ENCODE data around the gene NRCAM. TPM values are rescaled to one million over a fixed set of nuclear protein-coding genes. Genes with fewer than 3 reads are reported as not detected.
A peak's percentile ranks its signal among the peaks of the same experiment; 100 is the strongest.

Gene NRCAM
- total and polyA plus RNA-seq, 2 donors (not counting 1 experiment from before 2014, with no cell fraction given): 0.75 to 4.6 TPM

DNA sequence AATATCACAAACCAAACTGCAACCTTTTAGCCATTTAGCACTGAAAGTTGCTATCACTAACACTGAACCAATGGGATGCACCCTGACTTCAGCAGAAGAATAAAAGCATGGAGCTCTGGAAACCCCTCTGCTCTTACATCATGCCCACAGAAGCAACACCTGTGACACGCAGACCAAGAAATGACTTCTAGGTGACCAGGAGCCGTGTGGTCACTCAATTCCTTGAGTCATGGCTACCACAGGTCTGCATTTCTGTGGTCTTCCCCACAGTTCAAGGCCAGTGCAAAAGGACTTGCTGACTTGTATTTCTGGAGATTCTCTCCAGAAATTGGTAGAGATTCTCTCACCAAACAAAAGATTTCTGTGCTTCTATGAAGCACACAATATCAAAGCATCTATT lies 38.3 kb downstream of the NRCAM start:
- ChIA-PET POLR2A (no interaction called here), CTCF (interaction anchor here (1.1 to 1.3 kb wide), 2 partner anchors 35 to 235 kb away, joined by 3 to 4 read pairs; no protein-coding TSS in a partner anchor)
- H3K9me3 ChIP-seq (ENCODE audit: control extremely low read depth in 1 of 3, control insufficient read depth in 2 of 3, insufficient read depth in 1 of 3, low read length in 2 of 3): peaks cover 0 to 6% (median 1%) of the 10 kb centered on the region in 3 donors
- Mint-ChIP-seq H3K27ac (no peak overlapping the region), H3K9me3 (ENCODE audit: insufficient read depth) (peaks cover 8% of the 10 kb centered on the region), H3K27me3 (peaks cover 12% of the 10 kb centered on the region), H3K4me1 (peaks cover 54% of the 10 kb centered on the region), H3K4me3 (no peak overlapping the region)
- H3K9ac ChIP-seq (ENCODE audit: low read length): no peak overlapping the region
- DNase-seq (no peak), ATAC-seq (ENCODE audit: low read depth) (no peak)
- H3K36me3 ChIP-seq (replicated peaks in 1 of 2; ENCODE audit: control extremely low read depth in 1 of 2, control insufficient read depth in 1 of 2, extremely low read depth in 1 of 2, insufficient read depth in 2 of 2, low read length in 1 of 2): no peaks in the 10 kb centered on the region
- 50% methylated on average over 2 of the region's 2 CpGs for WGBS (ENCODE audit: insufficient coverage)
- TF ChIP-seq, protein P1, sequence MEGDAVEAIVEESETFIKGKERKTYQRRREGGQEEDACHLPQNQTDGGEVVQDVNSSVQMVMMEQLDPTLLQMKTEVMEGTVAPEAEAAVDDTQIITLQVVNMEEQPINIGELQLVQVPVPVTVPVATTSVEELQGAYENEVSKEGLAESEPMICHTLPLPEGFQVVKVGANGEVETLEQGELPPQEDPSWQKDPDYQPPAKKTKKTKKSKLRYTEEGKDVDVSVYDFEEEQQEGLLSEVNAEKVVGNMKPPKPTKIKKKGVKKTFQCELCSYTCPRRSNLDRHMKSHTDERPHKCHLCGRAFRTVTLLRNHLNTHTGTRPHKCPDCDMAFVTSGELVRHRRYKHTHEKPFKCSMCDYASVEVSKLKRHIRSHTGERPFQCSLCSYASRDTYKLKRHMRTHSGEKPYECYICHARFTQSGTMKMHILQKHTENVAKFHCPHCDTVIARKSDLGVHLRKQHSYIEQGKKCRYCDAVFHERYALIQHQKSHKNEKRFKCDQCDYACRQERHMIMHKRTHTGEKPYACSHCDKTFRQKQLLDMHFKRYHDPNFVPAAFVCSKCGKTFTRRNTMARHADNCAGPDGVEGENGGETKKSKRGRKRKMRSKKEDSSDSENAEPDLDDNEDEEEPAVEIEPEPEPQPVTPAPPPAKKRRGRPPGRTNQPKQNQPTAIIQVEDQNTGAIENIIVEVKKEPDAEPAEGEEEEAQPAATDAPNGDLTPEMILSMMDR (IDR thresholded peaks at IDR 0.05): no peak
- TF ChIP-seq EZH2 (IDR thresholded peaks at IDR 0.05; ENCODE audit: borderline replicate concordance, insufficient read depth, low read depth, low read length, poor library complexity, severe bottlenecking): no peak
- intact Hi-C loops (cut with micrococcal nuclease): loop anchor here (2.0 to 10.0 kb wide), 2 partner anchors 37 to 93 kb away; no protein-coding TSS in a partner anchor
- no peak overlapping the region for H2AFZ ChIP-seq (ENCODE audit: insufficient read depth, low read depth, low read length, poor library complexity, severe bottlenecking)
- H4K20me1 ChIP-seq (ENCODE audit: control insufficient read depth, insufficient read depth, low read length, poor library complexity, severe bottlenecking): no peaks in the 10 kb centered on the region
- peaks cover 43 to 56% of the 10 kb centered on the region in 2 donors for H3K4me1 ChIP-seq (ENCODE audit: control insufficient read depth in 2 of 2, insufficient read depth in 2 of 2, low read length in 2 of 2)
- no peaks in the 10 kb centered on the region for H3K79me2 ChIP-seq (ENCODE audit: control insufficient read depth, insufficient read depth, low read length)
- H3K4me3 ChIP-seq (ENCODE audit: control extremely low read depth in 1 of 5, extremely low read depth in 1 of 5, insufficient read depth in 1 of 5, low read depth in 2 of 5, low read length in 4 of 5): no peak overlapping the region
- no peak overlapping the region for H3K4me2 ChIP-seq (replicated peaks; ENCODE audit: low read depth, low read length, poor library complexity, severe bottlenecking)
- H3K27ac ChIP-seq (ENCODE audit: low read length in 2 of 2): no peak overlapping the region
- peaks cover 0 to 35% (median 14%) of the 10 kb centered on the region in 4 experiments for H3K27me3 ChIP-seq (replicated peaks in 1 of 4; ENCODE audit: control extremely low read depth in 1 of 4, control insufficient read depth in 3 of 4, insufficient read depth in 4 of 4, low read length in 3 of 4)

DNA sequence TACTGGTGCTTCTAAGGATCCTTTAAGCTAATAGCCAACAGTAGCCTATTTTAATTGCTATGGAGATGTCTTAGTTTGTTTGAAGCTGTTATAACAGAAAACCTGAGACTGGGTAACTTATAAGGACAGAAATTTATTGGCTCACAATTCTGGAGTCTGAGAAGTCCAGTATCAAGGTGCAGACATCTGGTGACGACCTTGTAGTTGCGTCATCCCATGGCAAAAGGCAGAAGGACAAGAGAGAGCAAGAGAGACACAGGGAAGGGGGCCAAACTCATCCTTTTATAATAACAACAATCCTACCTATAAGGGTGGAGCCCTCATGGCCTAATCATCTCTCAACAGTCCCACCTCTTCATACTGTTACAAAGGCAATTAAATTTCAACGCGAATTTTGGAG lies 39.1 kb downstream of the NRCAM start:
- H3K27me3 Mint-ChIP-seq: peaks cover 11% of the 10 kb centered on the region
- peaks cover 54% of the 10 kb centered on the region for H3K4me1 Mint-ChIP-seq
- DNase-seq: no peak
- Histone ChIP-seq H3K9ac (ENCODE audit: low read length) (no peak overlapping the region), H3K4me1 (ENCODE audit: control insufficient read depth in 2 of 2, insufficient read depth in 2 of 2, low read length in 2 of 2) (peaks cover 43 to 56% of the 10 kb centered on the region in 2 donors), H3K27ac (ENCODE audit: low read length in 2 of 2) (peak overlapping the region in 1 of 2 donors; percentile 73), H3K9me3 (ENCODE audit: control extremely low read depth in 1 of 3, control insufficient read depth in 2 of 3, insufficient read depth in 1 of 3, low read length in 2 of 3) (peaks cover 0 to 10% (median 1%) of the 10 kb centered on the region in 3 donors), H3K36me3 (replicated peaks in 1 of 2; ENCODE audit: control extremely low read depth in 1 of 2, control insufficient read depth in 1 of 2, extremely low read depth in 1 of 2, insufficient read depth in 2 of 2, low read length in 1 of 2) (no peaks in the 10 kb centered on the region), H3K27me3 (replicated peaks in 1 of 4; ENCODE audit: control extremely low read depth in 1 of 4, control insufficient read depth in 3 of 4, insufficient read depth in 4 of 4, low read length in 3 of 4) (peaks cover 0 to 35% (median 11%) of the 10 kb centered on the region in 4 experiments), H3K4me2 (replicated peaks; ENCODE audit: low read depth, low read length, poor library complexity, severe bottlenecking) (peak overlapping the region; percentile 70), H3K4me3 (ENCODE audit: control extremely low read depth in 1 of 5, extremely low read depth in 1 of 5, insufficient read depth in 1 of 5, low read depth in 2 of 5, low read length in 4 of 5) (no peak overlapping the region), H2AFZ (ENCODE audit: insufficient read depth, low read depth, low read length, poor library complexity, severe bottlenecking) (no peak overlapping the region), H3K79me2 (ENCODE audit: control insufficient read depth, insufficient read depth, low read length) (no peaks in the 10 kb centered on the region), H4K20me1 (ENCODE audit: control insufficient read depth, insufficient read depth, low read length, poor library complexity, severe bottlenecking) (no peaks in the 10 kb centered on the region)
- peak overlapping the region; percentile 22 for H3K27ac Mint-ChIP-seq
- no CpG with 5 or more reads among the region's 4 CpGs for WGBS (ENCODE audit: insufficient coverage)
- TF ChIP-seq, protein P1 (IDR thresholded peaks at IDR 0.05): no peak
- no peak for TF ChIP-seq EZH2 (IDR thresholded peaks at IDR 0.05; ENCODE audit: borderline replicate concordance, insufficient read depth, low read depth, low read length, poor library complexity, severe bottlenecking)
- peak overlapping the region; percentile 19 for H3K4me3 Mint-ChIP-seq
- POLR2A ChIA-PET: no interaction called here
- CTCF ChIA-PET: interaction anchor here (1.1 to 1.3 kb wide), 2 partner anchors 35 to 234 kb away, joined by 3 to 4 read pairs; no protein-coding TSS in a partner anchor
- peaks cover 10% of the 10 kb centered on the region for H3K9me3 Mint-ChIP-seq (ENCODE audit: insufficient read depth)
- intact Hi-C loops (cut with micrococcal nuclease): loop anchor here (2.0 to 10.0 kb wide), 2 partner anchors 38 to 92 kb away; no protein-coding TSS in a partner anchor
- no peak for ATAC-seq (ENCODE audit: low read depth)

Data from B cell (primary cell).